ENCODE results near the gene SKOR1. TPM values are rescaled to one million over a fixed set of nuclear protein-coding genes. Genes with fewer than 3 reads are reported as not detected.

Gene SKOR1
- total and polyA plus RNA-seq, 2 of the 13 experiments (the other 11 are each of a cell fraction or from before 2014, with no cell fraction given) = 0.09 to 0.11 TPM

DNA sequence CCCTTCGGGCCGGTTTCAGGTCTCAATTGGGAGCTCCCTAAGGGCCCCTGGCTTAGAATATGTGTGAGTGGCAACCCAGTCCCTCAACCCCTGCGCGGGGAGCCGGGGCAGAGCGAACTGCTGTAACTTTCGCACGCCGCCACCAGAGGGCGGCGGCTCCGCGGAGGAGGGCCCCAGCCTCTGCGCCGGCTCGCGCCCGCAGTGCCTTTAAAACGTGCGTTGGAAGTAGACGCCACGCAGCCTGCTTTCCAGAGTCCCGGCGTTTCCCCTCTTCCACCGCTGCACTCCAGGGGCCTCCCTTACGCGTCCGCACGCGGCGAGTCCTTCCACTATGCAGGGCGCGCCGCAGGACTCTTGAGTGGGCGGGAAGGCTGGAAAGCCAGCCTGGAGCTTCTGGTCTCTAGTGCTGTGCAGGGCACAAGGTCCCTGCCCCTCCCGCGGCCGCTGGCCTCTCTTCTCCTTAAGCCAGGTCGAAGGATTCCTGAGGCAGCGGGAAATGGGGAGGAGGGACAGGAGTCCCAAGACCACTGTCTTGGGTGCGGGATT is 38.2 kb downstream of the SKOR1 start (continued):
- TF ChIP-seq CREM (IDR thresholded peaks at IDR 0.05) (no peak), CREM (CRISPR knock-in tag; IDR thresholded peaks at IDR 0.05) (no peak), SNRNP70 (IDR thresholded peaks at IDR 0.05; ENCODE audit: low read depth, low read length) (no peak), ZBTB38 (CRISPR knock-in tag; IDR thresholded peaks at IDR 0.05) (peak; percentile 70; the same call in 1 of the 2 replicates), ZBTB1 (CRISPR knock-in tag; IDR thresholded peaks at IDR 0.05; ENCODE audit: borderline replicate concordance) (no peak), ZSCAN29 (CRISPR knock-in tag; conservative IDR thresholded peaks at IDR 0.05) (no peak; the same call in 1 of the 2 replicates), ZFP41 (CRISPR knock-in tag; IDR thresholded peaks at IDR 0.05; ENCODE audit: borderline replicate concordance) (no peak), ZNF44 (CRISPR knock-in tag; IDR thresholded peaks at IDR 0.05) (peak; percentile 62; the same call in 1 of the 2 replicates), POGZ (CRISPR knock-in tag; IDR thresholded peaks at IDR 0.05) (peak; percentile 84), RAD51 (IDR thresholded peaks at IDR 0.05; ENCODE audit: borderline replicate concordance) (no peak), HMGA1 (CRISPR knock-in tag; conservative IDR thresholded peaks at IDR 0.05) (no peak), GMEB2 (CRISPR knock-in tag; IDR thresholded peaks at IDR 0.05; ENCODE audit: low read depth) (0 out of 2 replicates have a peak, but pooled peaks have one; percentile 38), ZNF619 (CRISPR knock-in tag; IDR thresholded peaks at IDR 0.05) (peak; percentile 39; the same call in 1 of the 2 replicates), SAP130 (CRISPR knock-in tag; IDR thresholded peaks at IDR 0.05; ENCODE audit: low read depth) (peak; percentile 58)
- TF ChIP-seq, protein P1, sequence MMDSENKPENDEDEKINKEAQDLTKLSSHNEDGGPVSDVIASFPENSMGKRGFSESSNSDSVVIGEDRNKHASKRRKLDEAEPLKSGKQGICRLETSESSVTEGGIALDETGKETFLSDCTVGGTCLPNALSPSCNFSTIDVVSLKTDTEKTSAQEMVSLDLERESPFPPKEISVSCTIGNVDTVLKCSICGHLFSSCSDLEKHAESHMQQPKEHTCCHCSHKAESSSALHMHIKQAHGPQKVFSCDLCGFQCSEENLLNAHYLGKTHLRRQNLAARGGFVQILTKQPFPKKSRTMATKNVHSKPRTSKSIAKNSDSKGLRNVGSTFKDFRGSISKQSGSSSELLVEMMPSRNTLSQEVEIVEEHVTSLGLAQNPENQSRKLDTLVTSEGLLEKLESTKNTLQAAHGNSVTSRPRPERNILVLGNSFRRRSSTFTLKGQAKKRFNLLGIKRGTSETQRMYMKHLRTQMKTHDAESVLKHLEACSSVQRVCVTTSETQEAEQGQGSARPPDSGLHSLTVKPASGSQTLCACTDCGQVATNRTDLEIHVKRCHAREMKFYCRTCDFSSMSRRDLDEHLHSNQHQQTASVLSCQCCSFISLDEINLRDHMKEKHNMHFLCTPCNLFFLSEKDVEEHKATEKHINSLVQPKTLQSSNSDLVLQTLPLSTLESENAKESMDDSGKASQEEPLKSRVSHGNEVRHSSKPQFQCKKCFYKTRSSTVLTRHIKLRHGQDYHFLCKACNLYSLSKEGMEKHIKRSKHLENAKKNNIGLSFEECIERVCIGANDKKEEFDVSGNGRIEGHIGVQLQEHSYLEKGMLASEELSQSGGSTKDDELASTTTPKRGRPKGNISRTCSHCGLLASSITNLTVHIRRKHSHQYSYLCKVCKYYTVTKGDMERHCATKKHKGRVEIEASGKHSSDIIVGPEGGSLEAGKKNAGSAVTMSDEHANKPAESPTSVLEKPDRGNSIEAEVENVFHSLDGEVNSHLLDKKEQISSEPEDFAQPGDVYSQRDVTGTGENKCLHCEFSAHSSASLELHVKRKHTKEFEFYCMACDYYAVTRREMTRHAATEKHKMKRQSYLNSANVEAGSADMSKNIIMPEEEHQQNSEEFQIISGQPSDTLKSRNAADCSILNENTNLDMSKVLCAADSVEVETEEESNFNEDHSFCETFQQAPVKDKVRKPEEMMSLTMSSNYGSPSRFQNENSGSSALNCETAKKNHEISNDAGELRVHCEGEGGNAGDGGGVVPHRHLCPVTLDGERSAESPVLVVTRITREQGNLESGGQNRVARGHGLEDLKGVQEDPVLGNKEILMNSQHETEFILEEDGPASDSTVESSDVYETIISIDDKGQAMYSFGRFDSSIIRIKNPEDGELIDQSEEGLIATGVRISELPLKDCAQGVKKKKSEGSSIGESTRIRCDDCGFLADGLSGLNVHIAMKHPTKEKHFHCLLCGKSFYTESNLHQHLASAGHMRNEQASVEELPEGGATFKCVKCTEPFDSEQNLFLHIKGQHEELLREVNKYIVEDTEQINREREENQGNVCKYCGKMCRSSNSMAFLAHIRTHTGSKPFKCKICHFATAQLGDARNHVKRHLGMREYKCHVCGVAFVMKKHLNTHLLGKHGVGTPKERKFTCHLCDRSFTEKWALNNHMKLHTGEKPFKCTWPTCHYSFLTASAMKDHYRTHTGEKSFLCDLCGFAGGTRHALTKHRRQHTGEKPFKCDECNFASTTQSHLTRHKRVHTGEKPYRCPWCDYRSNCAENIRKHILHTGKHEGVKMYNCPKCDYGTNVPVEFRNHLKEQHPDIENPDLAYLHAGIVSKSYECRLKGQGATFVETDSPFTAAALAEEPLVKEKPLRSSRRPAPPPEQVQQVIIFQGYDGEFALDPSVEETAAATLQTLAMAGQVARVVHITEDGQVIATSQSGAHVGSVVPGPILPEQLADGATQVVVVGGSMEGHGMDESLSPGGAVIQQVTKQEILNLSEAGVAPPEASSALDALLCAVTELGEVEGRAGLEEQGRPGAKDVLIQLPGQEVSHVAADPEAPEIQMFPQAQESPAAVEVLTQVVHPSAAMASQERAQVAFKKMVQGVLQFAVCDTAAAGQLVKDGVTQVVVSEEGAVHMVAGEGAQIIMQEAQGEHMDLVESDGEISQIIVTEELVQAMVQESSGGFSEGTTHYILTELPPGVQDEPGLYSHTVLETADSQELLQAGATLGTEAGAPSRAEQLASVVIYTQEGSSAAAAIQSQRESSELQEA (CRISPR knock-in tag; IDR thresholded peaks at IDR 0.05; ENCODE audit: not compliant biosample characterization) = no peak
- TF ChIP-seq, protein P2, sequence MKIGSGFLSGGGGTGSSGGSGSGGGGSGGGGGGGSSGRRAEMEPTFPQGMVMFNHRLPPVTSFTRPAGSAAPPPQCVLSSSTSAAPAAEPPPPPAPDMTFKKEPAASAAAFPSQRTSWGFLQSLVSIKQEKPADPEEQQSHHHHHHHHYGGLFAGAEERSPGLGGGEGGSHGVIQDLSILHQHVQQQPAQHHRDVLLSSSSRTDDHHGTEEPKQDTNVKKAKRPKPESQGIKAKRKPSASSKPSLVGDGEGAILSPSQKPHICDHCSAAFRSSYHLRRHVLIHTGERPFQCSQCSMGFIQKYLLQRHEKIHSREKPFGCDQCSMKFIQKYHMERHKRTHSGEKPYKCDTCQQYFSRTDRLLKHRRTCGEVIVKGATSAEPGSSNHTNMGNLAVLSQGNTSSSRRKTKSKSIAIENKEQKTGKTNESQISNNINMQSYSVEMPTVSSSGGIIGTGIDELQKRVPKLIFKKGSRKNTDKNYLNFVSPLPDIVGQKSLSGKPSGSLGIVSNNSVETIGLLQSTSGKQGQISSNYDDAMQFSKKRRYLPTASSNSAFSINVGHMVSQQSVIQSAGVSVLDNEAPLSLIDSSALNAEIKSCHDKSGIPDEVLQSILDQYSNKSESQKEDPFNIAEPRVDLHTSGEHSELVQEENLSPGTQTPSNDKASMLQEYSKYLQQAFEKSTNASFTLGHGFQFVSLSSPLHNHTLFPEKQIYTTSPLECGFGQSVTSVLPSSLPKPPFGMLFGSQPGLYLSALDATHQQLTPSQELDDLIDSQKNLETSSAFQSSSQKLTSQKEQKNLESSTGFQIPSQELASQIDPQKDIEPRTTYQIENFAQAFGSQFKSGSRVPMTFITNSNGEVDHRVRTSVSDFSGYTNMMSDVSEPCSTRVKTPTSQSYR (CRISPR knock-in tag; IDR thresholded peaks at IDR 0.05; ENCODE audit: borderline replicate concordance) = peak; percentile 20; the same call in 1 of the 2 replicates

All from HepG2 (cell line).